ENCODE measurements around the gene AMZ2. TPM values are rescaled to one million over a fixed set of nuclear protein-coding genes. Genes with fewer than 3 reads are reported as not detected.

AMZ2 gene
- total RNA-seq, 1 experiment from 2014 or later, result 136 TPM

- no peaks in the 10 kb centered on the region for H3K9me3 ChIP-seq (ENCODE audit: low read length)
- no peak overlapping the region for H2AFZ ChIP-seq (ENCODE audit: low read length)
- no peak for DNase-seq
- H3K9me2 ChIP-seq (replicated peaks; ENCODE audit: insufficient read depth, low read length), result no peaks in the 10 kb centered on the region
- peaks cover 18% of the 10 kb centered on the region for H3K4me1 ChIP-seq (ENCODE audit: low read length)
- H3K79me2 ChIP-seq (ENCODE audit: low read length), result peaks cover 43% of the 10 kb centered on the region
- no peak overlapping the region for H3K27ac ChIP-seq (ENCODE audit: low read length)
- no peaks in the 10 kb centered on the region for H3K36me3 ChIP-seq (ENCODE audit: insufficient read depth, low read length)
- no peaks in the 10 kb centered on the region for H4K20me1 ChIP-seq (ENCODE audit: insufficient read depth, low read depth, low read length)
- no peaks in the 10 kb centered on the region for H3K27me3 ChIP-seq (ENCODE audit: low read length)
- no peak overlapping the region for H3K4me2 ChIP-seq (ENCODE audit: low read depth, low read length, poor library complexity, severe bottlenecking)
- no peak overlapping the region for H3K9ac ChIP-seq (ENCODE audit: low read length)
- H3K4me3 ChIP-seq (ENCODE audit: low read length), result no peak overlapping the region
Measured at GRCh38 chr17:68301438-68301959, 53.7 kb downstream of the AMZ2 start.

GRCh38 chr17:68302066-68302564, 54.3 kb downstream of the AMZ2 start:
- Histone ChIP-seq H3K27me3 (ENCODE audit: low read length) (no peaks in the 10 kb centered on the region), H3K4me3 (ENCODE audit: low read length) (no peak overlapping the region), H3K27ac (ENCODE audit: low read length) (no peak overlapping the region), H3K4me2 (ENCODE audit: low read depth, low read length, poor library complexity, severe bottlenecking) (no peak overlapping the region), H3K36me3 (ENCODE audit: insufficient read depth, low read length) (no peaks in the 10 kb centered on the region), H3K79me2 (ENCODE audit: low read length) (peaks cover 37% of the 10 kb centered on the region), H3K9me2 (replicated peaks; ENCODE audit: insufficient read depth, low read length) (no peaks in the 10 kb centered on the region), H2AFZ (ENCODE audit: low read length) (no peak overlapping the region), H3K9me3 (ENCODE audit: low read length) (no peaks in the 10 kb centered on the region), H4K20me1 (ENCODE audit: insufficient read depth, low read depth, low read length) (no peaks in the 10 kb centered on the region), H3K4me1 (ENCODE audit: low read length) (peaks cover 18% of the 10 kb centered on the region), H3K9ac (ENCODE audit: low read length) (no peak overlapping the region)
- no peak for DNase-seq

GRCh38 chr17:68302666-68303065, 54.8 kb downstream of the AMZ2 start:
- Histone ChIP-seq H3K79me2 (ENCODE audit: low read length) (peaks cover 34% of the 10 kb centered on the region), H2AFZ (ENCODE audit: low read length) (no peak overlapping the region), H3K4me3 (ENCODE audit: low read length) (no peak overlapping the region), H3K9me2 (replicated peaks; ENCODE audit: insufficient read depth, low read length) (no peaks in the 10 kb centered on the region), H3K27me3 (ENCODE audit: low read length) (no peaks in the 10 kb centered on the region), H3K4me2 (ENCODE audit: low read depth, low read length, poor library complexity, severe bottlenecking) (no peak overlapping the region), H3K36me3 (ENCODE audit: insufficient read depth, low read length) (no peaks in the 10 kb centered on the region), H4K20me1 (ENCODE audit: insufficient read depth, low read depth, low read length) (no peaks in the 10 kb centered on the region), H3K9me3 (ENCODE audit: low read length) (no peaks in the 10 kb centered on the region), H3K9ac (ENCODE audit: low read length) (no peak overlapping the region), H3K4me1 (ENCODE audit: low read length) (peaks cover 18% of the 10 kb centered on the region), H3K27ac (ENCODE audit: low read length) (no peak overlapping the region)
- no peak for DNase-seq

- Histone ChIP-seq H3K9ac (ENCODE audit: low read length) (no peak overlapping the region), H3K9me2 (replicated peaks; ENCODE audit: insufficient read depth, low read length) (no peaks in the 10 kb centered on the region), H3K4me1 (ENCODE audit: low read length) (peaks cover 18% of the 10 kb centered on the region), H3K36me3 (ENCODE audit: insufficient read depth, low read length) (no peaks in the 10 kb centered on the region; the same call in 1 of the 2 replicates), H3K27ac (ENCODE audit: low read length) (peak overlapping the region; percentile 43), H3K27me3 (ENCODE audit: low read length) (no peaks in the 10 kb centered on the region), H4K20me1 (ENCODE audit: insufficient read depth, low read depth, low read length) (no peaks in the 10 kb centered on the region), H3K9me3 (ENCODE audit: low read length) (no peaks in the 10 kb centered on the region), H3K79me2 (ENCODE audit: low read length) (peaks cover 28% of the 10 kb centered on the region), H2AFZ (ENCODE audit: low read length) (no peak overlapping the region), H3K4me3 (ENCODE audit: low read length) (no peak overlapping the region), H3K4me2 (ENCODE audit: low read depth, low read length, poor library complexity, severe bottlenecking) (peak overlapping the region; percentile 35)
- no peak for DNase-seq
Measured at GRCh38 chr17:68304706-68305105, 56.9 kb downstream of the AMZ2 start.

GRCh38 chr17:68305142-68305541, 57.3 kb downstream of the AMZ2 start:
- H2AFZ ChIP-seq (ENCODE audit: low read length), result no peak overlapping the region
- no peak overlapping the region for H3K4me3 ChIP-seq (ENCODE audit: low read length)
- peaks cover 18% of the 10 kb centered on the region for H3K4me1 ChIP-seq (ENCODE audit: low read length)
- H3K9me3 ChIP-seq (ENCODE audit: low read length), result no peaks in the 10 kb centered on the region
- H3K9ac ChIP-seq (ENCODE audit: low read length), result no peak overlapping the region
- H4K20me1 ChIP-seq (ENCODE audit: insufficient read depth, low read depth, low read length), result no peaks in the 10 kb centered on the region
- DNase-seq, result no peak
- no peaks in the 10 kb centered on the region for H3K9me2 ChIP-seq (replicated peaks; ENCODE audit: insufficient read depth, low read length)
- no peaks in the 10 kb centered on the region for H3K27me3 ChIP-seq (ENCODE audit: low read length)
- peak overlapping the region; percentile 43 for H3K27ac ChIP-seq (ENCODE audit: low read length)
- peaks cover 28% of the 10 kb centered on the region for H3K79me2 ChIP-seq (ENCODE audit: low read length)
- H3K4me2 ChIP-seq (ENCODE audit: low read depth, low read length, poor library complexity, severe bottlenecking), result no peak overlapping the region
- no peaks in the 10 kb centered on the region; the same call in 1 of the 2 replicates for H3K36me3 ChIP-seq (ENCODE audit: insufficient read depth, low read length)

Other genes with a start within 250 kb of the AMZ2 start
- gene KPNA2, start 212.3 kb upstream of the AMZ2 start, total RNA-seq (2014; rRNA removed; shearing (Covaris generic); ENCODE audit: low replicate concordance), result 144 and 170 TPM in 2 replicates
- 44.7 and 59.9 TPM in 2 replicates for gene SLC16A6, start 43.1 kb downstream of the AMZ2 start, total RNA-seq (2014; rRNA removed; shearing (Covaris generic); ENCODE audit: low replicate concordance)
- gene ARSG, start 43.5 kb downstream of the AMZ2 start, total RNA-seq (2014; rRNA removed; shearing (Covaris generic); ENCODE audit: low replicate concordance), result 47.1 and 63.2 TPM in 2 replicates
- 28.7 and 33.0 TPM in 2 replicates for gene WIPI1, start 209.5 kb downstream of the AMZ2 start, total RNA-seq (2014; rRNA removed; shearing (Covaris generic); ENCODE audit: low replicate concordance)

Data from Karpas-422 (cell line).